ENCODE measurements around the gene PRF1. TPM values are rescaled to one million over a fixed set of nuclear protein-coding genes. Genes with fewer than 3 reads are reported as not detected.
A peak's percentile ranks its signal among the peaks of the same experiment; 100 is the strongest.

The PRF1 gene
- total and polyA plus RNA-seq, 10 donors = 6.6 to 79.6 (median 54.6) TPM

DNA sequence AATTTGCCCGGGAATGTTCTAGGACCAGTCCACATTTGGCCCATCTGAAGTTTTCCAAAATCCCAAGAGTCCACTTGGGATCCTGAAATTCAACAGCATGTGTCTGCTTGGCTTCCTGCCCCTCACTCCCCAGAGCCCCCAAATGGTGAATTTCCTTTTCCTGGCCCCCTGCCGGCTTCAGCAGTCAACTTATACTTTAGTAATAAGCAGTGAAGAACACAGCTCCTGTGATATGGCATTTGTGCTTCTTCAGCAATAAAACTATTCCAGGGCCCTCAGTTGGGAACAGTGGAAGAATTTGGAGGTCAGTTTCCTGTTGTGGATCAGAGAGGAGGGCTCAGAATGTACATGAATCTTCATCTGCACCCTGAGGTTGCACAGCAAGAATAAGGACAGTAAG, 51.1 kb downstream of the PRF1 start:
- peaks cover 0 to 65% (median 15%) of the 10 kb centered on the region in 6 donors for H3K36me3 ChIP-seq
- no peak for DNase-seq
- intact Hi-C loops (cut with DNase I; ENCODE audit: low total_unique reads) = loop anchor here (2.0 kb wide), 2 partner anchors 207 to 329 kb away; no protein-coding TSS in a partner anchor
- no peak for TF ChIP-seq POLR2A (IDR thresholded peaks at IDR 0.05)
- no peak for TF ChIP-seq POLR2AphosphoS5 (IDR thresholded peaks at IDR 0.05)
- no peaks in the 10 kb centered on the region for H3K9me3 ChIP-seq
- no peaks in the 10 kb centered on the region for H3K27me3 ChIP-seq (replicated peaks in 1 of 7)
- no peak overlapping the region for H3K4me3 ChIP-seq
- H3K4me1 ChIP-seq = peaks cover 0 to 5% (median 0%) of the 10 kb centered on the region in 6 donors
- WGBS, 5 donors = 49 to 84% (median 51%) methylated on average over 2 of the region's 2 CpGs
- no peak overlapping the region for H3K27ac ChIP-seq

DNA sequence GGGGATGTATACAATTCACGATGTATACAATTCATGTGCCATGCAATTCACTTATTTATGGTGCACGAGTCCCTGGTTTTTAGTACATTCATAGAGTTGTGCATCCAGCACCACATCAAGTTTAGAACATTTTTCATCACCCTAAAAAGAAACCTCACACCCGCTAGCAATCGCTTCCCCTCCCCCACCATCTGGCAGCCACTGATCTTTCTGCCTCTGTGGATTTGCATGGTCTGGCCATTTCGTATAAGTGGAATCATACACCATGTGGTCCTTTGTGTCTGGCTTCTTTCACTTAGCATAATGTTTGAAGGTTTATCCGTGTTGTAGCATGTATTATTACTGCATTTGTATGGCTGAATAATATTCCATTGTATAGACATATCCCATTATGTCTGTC, 52.1 kb downstream of the PRF1 start:
- no peaks in the 10 kb centered on the region for H3K9me3 ChIP-seq
- no peak overlapping the region for H3K27ac ChIP-seq
- peaks cover 0 to 56% (median 15%) of the 10 kb centered on the region in 6 donors for H3K36me3 ChIP-seq
- intact Hi-C loops (cut with DNase I; ENCODE audit: low total_unique reads) = loop anchor here (2.0 kb wide), 2 partner anchors 208 to 330 kb away; no protein-coding TSS in a partner anchor
- DNase-seq = no peak
- H3K4me3 ChIP-seq = no peak overlapping the region
- TF ChIP-seq, protein P1, sequence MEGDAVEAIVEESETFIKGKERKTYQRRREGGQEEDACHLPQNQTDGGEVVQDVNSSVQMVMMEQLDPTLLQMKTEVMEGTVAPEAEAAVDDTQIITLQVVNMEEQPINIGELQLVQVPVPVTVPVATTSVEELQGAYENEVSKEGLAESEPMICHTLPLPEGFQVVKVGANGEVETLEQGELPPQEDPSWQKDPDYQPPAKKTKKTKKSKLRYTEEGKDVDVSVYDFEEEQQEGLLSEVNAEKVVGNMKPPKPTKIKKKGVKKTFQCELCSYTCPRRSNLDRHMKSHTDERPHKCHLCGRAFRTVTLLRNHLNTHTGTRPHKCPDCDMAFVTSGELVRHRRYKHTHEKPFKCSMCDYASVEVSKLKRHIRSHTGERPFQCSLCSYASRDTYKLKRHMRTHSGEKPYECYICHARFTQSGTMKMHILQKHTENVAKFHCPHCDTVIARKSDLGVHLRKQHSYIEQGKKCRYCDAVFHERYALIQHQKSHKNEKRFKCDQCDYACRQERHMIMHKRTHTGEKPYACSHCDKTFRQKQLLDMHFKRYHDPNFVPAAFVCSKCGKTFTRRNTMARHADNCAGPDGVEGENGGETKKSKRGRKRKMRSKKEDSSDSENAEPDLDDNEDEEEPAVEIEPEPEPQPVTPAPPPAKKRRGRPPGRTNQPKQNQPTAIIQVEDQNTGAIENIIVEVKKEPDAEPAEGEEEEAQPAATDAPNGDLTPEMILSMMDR (IDR thresholded peaks at IDR 0.05 in 8 of 11, conservative IDR thresholded peaks at IDR 0.05 in 3 of 11) = no peak
- TF ChIP-seq POLR2A (IDR thresholded peaks at IDR 0.05) (no peak), POLR2AphosphoS5 (IDR thresholded peaks at IDR 0.05) (no peak)
- WGBS, 5 donors = 84 to 90% (median 89%) methylated on average over 6 of the region's 6 CpGs
- no peaks in the 10 kb centered on the region for H3K27me3 ChIP-seq (replicated peaks in 1 of 7)
- H3K4me1 ChIP-seq = peaks cover 0 to 5% (median 0%) of the 10 kb centered on the region in 6 donors

DNA sequence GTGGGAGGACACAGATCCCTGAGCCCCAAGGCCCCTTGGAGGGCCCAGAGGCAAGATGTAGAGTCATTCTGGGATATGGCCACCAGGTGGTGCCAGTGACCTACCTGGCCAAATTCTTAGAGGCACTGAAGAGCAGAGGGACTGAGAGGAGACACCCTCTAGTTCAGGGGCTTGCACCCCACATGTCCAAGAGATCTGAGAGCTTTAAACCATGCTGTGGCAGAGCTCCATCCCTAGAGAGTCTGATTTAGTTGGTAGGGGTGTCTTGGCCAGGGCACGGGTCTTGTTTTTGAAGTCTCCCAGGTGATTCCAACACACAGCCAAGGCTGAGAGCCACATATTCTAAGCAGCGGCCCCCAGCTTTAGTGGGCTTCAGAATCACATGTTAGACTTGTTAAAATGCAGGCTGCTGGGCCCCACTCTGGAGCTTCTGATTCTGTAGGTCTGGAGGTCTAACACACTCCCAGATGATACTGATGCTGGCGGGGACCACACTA, 52.5 kb downstream of the PRF1 start:
- 90 to 100% (median 94%) methylated on average over 3 of the region's 3 CpGs for WGBS, 5 donors
- H3K36me3 ChIP-seq = peaks cover 0 to 52% (median 15%) of the 10 kb centered on the region in 6 donors
- peaks cover 0 to 5% (median 0%) of the 10 kb centered on the region in 6 donors for H3K4me1 ChIP-seq
- no peak overlapping the region for H3K4me3 ChIP-seq
- no peak overlapping the region for H3K27ac ChIP-seq
- no peaks in the 10 kb centered on the region for H3K27me3 ChIP-seq (replicated peaks in 1 of 7)
- no peaks in the 10 kb centered on the region for H3K9me3 ChIP-seq
- intact Hi-C loops (cut with DNase I; ENCODE audit: low total_unique reads) = loop anchor here (2.0 kb wide), 2 partner anchors 209 to 331 kb away; no protein-coding TSS in a partner anchor
- TF ChIP-seq, protein P1 (IDR thresholded peaks at IDR 0.05 in 8 of 11, conservative IDR thresholded peaks at IDR 0.05 in 3 of 11) = peak; percentile 73 to 92 (median 89)
- no peak for TF ChIP-seq POLR2AphosphoS5 (IDR thresholded peaks at IDR 0.05)
- peak; percentile 86 for DNase-seq

DNA sequence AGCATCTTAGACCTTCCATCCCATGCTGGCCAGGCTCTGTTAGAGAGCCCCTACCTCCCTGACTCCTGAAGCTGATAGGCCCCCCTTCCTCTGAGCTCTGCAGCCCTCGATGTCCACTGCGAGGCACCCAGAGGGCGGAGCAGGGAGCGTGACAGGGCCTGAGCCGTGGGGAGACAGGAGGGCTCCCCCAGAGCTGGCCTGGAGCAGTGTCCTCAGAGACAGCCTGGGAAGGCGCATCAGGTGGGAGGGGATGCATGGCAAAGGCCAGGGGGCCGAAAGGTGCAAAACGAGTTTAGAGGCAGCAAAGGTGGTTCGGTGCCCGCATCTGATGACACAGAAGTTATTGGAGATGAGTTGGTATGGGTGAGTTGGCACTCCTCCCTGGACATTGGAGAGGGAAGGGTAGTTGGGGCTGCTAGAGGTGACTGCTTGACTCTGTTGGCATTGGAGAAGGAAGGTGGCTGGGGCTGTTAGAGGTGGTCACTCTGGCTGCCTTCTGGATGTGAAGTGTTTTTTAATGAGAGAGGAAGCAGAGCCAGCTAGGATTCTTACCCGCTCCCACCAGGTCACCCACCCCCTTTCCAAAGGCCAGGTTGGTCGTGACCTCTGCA, 53.1 kb downstream of the PRF1 start:
- Histone ChIP-seq H3K27ac (no peak overlapping the region), H3K27me3 (replicated peaks in 1 of 7) (no peaks in the 10 kb centered on the region), H3K4me1 (peaks cover 0 to 5% (median 0%) of the 10 kb centered on the region in 6 donors), H3K4me3 (no peak overlapping the region), H3K9me3 (no peaks in the 10 kb centered on the region), H3K36me3 (peaks cover 0 to 51% (median 15%) of the 10 kb centered on the region in 6 donors)
- WGBS, 5 donors = 83 to 88% (median 86%) methylated on average over 11 to 12 of the region's 12 CpGs
- no peak for DNase-seq
- TF ChIP-seq POLR2AphosphoS5 (IDR thresholded peaks at IDR 0.05) (no peak), POLR2A (IDR thresholded peaks at IDR 0.05) (no peak)
- TF ChIP-seq, protein P1 (IDR thresholded peaks at IDR 0.05 in 8 of 11, conservative IDR thresholded peaks at IDR 0.05 in 3 of 11) = no peak
- intact Hi-C loops (cut with DNase I; ENCODE audit: low total_unique reads) = no loop called here

Other genes with a start within 250 kb of the PRF1 start
- gene LRRC20, start 220.1 kb downstream of the PRF1 start, total RNA-seq = 1 to 10 TPM; 2.4 to 4.9 (median 3.9) TPM
- gene LRRC20, start 220.1 kb downstream of the PRF1 start, polyA plus RNA-seq = 1 to 10 TPM; 1.6 to 3.6 (median 2.9) TPM
- gene EIF4EBP2, start 198.6 kb downstream of the PRF1 start, total RNA-seq = 10 to 100 TPM; 44.7 to 82.5 (median 71.3) TPM
- gene EIF4EBP2, start 198.6 kb downstream of the PRF1 start, polyA plus RNA-seq = 10 to 100 TPM; 12.5 to 22.8 (median 15.7) TPM
- gene NODAL, start 161.1 kb downstream of the PRF1 start, total RNA-seq = not detected
- gene NODAL, start 161.1 kb downstream of the PRF1 start, polyA plus RNA-seq = not detected
- 10 to 100 TPM in 6 of 7 donors, 1 to 10 TPM in 1; 8.5 to 27.8 (median 20.5) TPM for gene PALD1, start 124.0 kb downstream of the PRF1 start, total RNA-seq
- 10 to 100 TPM in 2 of 3 donors, 1 to 10 TPM in 1; 7.7 to 19.7 (median 16.8) TPM for gene PALD1, start 124.0 kb downstream of the PRF1 start, polyA plus RNA-seq
- gene ADAMTS14, start 69.8 kb upstream of the PRF1 start, total RNA-seq = 1 to 10 TPM in 1 of 7 donors, under 1 TPM in 6; 0.09 to 1.2 (median 0.46) TPM
- under 1 TPM; 0.26 to 0.39 (median 0.32) TPM for gene ADAMTS14, start 69.8 kb upstream of the PRF1 start, polyA plus RNA-seq
- 1 to 10 TPM in 2 of 7 donors, under 1 TPM in 5; 0.56 to 2.9 (median 0.66) TPM for gene TBATA, start 182.6 kb upstream of the PRF1 start, total RNA-seq
- gene TBATA, start 182.6 kb upstream of the PRF1 start, polyA plus RNA-seq = under 1 TPM in 1 of 3 donors, not detected in 2; 0.45 TPM
- 10 to 100 TPM; 50.4 to 75.1 (median 65.8) TPM for gene SGPL1, start 213.2 kb upstream of the PRF1 start, total RNA-seq
- 10 to 100 TPM in 1 of 3 donors, 1 to 10 TPM in 2; 6.8 to 10.6 (median 7.8) TPM for gene SGPL1, start 213.2 kb upstream of the PRF1 start, polyA plus RNA-seq

Data from spleen (tissue), 11 donors.